Activated T-helper 1 cell treated with anti-CD3 and anti-CD28 coated beads, Interleukin-12 subunit alpha, Interleukin-12 subunit beta, Interleukin-2, Interleukin-4 antibody, amounts not matched to agents 30 ng/mL and 10 ng/mL and 1 ng/mL, durations not matched to agents 14 hours and 24 hours and 36 hours (primary cell): ENCODE measurements around the gene PAOX. TPM values are rescaled to one million over a fixed set of nuclear protein-coding genes. Genes with fewer than 3 reads are reported as not detected.
"Not testable (repeated sequence)": the region's sequence is repeated elsewhere in the genome, so short reads cannot be mapped to it uniquely, and the experiment has no call there.

Experiments
- DNase-seq: peaks from one replicate; pipeline ENCODE4 v3.0.0; 2021; ENCODE audit warnings: low spot score
- H3K27ac Mint-ChIP-seq: one replicate; pipeline ENCODE4 v1.8.0; 2021; ENCODE audit warnings: mild to moderate bottlenecking, mixed read lengths
- H3K27me3 Mint-ChIP-seq: one replicate; pipeline ENCODE4 v1.8.0; 2022; ENCODE audit warnings: mild to moderate bottlenecking, moderate library complexity, mixed read lengths; ENCODE audit not compliant: insufficient read depth
- H3K36me3 Mint-ChIP-seq: one replicate; pipeline ENCODE4 v1.8.0; 2021; ENCODE audit warnings: low read depth, mixed read lengths
- H3K4me1 Mint-ChIP-seq: one replicate; pipeline ENCODE4 v1.8.0; 2021; ENCODE audit warnings: low read depth, mixed read lengths
- H3K4me3 Mint-ChIP-seq: one replicate; pipeline ENCODE4 v1.8.0; 2021; ENCODE audit warnings: mild to moderate bottlenecking, moderate library complexity, mixed read lengths
- H3K9me3 Mint-ChIP-seq: one replicate; pipeline ENCODE4 v1.8.0; 2021; ENCODE audit warnings: mixed read lengths
- intact Hi-C: fragments of 100-400 bp; cut with micrococcal nuclease; formaldehyde crosslinking; loops from one replicate; pipeline ENCODE4 v1.15.1; 2024
- total RNA-seq: library from RNA; stranded (reverse); gene quantifications from 2 replicates; pipeline ENCODE4 v1.2.3, GENCODE V29; 2022

Gene PAOX
- total RNA-seq, 1 donor from 2014 or later: 7.5 TPM

DNA sequence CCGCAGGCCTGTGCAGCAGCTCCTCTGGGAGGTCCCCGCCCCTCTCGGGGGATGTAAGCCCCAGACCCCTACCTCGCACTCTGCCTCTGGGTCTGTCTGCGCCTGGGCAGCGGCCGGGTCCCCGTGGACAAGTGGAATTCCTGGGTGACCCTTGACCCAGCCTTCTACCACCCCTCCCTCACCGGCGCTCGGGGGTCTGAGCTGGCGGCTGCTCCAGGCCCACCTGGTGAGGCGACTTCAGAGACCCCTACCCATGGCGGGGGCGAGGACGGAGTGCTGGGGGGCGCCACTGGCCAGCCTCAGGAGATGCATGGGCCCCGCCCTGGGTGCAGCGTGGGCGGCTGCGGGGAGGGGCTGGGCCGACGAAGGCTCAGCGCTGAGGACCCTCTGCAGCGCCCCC, 53.7 kb downstream of the PAOX start:
- peaks cover 16% of the 10 kb centered on the region for H3K27me3 Mint-ChIP-seq
- H3K9me3 Mint-ChIP-seq, DNase-seq, H3K4me1 Mint-ChIP-seq, H3K36me3 Mint-ChIP-seq, H3K4me3 Mint-ChIP-seq, H3K27ac Mint-ChIP-seq, intact Hi-C loops: not testable (repeated sequence)

DNA sequence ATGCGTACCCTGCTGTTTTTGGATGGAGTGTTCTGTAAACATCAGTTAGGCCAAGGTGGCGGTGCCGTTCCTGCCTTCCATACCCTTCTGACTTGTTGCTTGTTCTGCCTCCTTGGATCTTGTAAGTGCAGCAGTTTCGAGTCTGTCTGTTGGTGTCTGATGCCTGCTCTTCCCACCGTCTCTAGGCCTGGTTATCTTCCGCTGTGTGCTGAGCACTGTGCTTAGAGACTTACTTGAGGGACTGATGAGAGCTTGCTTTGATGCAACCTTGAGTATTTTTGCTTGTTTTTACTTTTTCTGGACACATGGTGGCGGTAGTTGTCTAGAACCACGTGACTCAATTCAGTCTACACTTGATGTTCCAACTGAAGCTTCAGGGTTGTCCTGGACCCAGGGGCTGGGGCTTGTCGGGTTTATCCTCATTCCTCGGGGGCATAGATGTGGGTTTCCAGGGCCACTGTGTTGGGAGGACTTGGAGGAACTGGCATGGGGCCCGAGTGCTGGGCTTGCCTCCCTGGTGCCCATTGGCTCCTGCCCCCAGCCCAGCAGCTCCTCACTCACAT, 59.7 kb downstream of the PAOX start:
- H3K4me3 Mint-ChIP-seq: no peak overlapping the region
- H3K4me1 Mint-ChIP-seq: peaks cover 6% of the 10 kb centered on the region
- peaks cover 11% of the 10 kb centered on the region for H3K27me3 Mint-ChIP-seq
- no peak overlapping the region for H3K27ac Mint-ChIP-seq
- no peaks in the 10 kb centered on the region for H3K9me3 Mint-ChIP-seq
- DNase-seq: no peak
- no peaks in the 10 kb centered on the region for H3K36me3 Mint-ChIP-seq
- intact Hi-C loops: no loop called here

DNA sequence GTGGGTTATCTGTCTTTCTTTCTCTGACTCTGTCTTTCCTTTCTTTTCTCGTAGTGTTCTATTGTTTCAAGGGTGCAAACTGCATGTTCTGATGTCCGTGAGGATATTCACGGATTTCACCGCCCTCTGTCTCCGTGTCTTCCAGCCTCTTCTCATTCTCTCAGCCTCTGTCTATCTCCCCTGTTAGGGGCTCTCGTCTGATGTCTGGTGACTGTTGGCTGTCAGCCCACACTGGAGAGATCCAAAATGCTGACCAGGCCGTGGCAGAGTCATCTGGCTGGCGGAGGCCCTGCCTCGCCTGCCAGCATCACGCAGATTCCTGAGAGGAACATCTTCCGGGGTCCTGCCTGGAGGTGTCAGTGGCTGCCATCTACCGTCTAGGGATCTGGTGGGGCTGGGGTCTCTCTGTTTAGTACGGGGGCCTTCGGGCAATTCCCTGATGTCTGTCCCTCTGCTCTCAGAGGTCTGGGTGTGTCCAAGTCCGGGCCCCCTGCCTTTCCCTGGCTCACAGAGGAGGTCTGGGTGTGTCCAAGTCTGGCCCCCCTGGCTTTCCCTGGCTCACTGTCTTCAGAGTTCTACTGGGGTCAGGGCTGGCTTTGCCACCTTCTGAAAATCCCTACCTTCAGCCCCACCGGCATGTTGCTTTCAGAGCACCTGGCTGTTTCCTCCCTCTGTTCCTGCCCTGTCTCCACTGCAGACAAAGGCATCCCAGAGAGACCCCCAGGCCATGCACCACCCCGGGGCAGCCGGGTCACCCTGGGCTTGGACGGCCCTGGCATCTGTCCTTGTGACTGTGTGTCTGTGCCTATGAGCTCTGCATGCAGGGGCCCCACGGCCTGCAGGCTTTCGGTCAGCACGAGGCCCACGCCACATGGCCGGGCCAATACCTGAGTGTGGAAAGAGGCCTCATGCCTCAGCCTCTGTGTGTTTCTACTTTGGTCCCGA, 60.7 kb downstream of the PAOX start:
- no peak for DNase-seq
- peaks cover 6% of the 10 kb centered on the region for H3K4me1 Mint-ChIP-seq
- no peak overlapping the region for H3K4me3 Mint-ChIP-seq
- no peaks in the 10 kb centered on the region for H3K9me3 Mint-ChIP-seq
- intact Hi-C loops: no loop called here
- H3K36me3 Mint-ChIP-seq: no peaks in the 10 kb centered on the region
- H3K27me3 Mint-ChIP-seq: peaks cover 11% of the 10 kb centered on the region
- no peak overlapping the region for H3K27ac Mint-ChIP-seq

DNA sequence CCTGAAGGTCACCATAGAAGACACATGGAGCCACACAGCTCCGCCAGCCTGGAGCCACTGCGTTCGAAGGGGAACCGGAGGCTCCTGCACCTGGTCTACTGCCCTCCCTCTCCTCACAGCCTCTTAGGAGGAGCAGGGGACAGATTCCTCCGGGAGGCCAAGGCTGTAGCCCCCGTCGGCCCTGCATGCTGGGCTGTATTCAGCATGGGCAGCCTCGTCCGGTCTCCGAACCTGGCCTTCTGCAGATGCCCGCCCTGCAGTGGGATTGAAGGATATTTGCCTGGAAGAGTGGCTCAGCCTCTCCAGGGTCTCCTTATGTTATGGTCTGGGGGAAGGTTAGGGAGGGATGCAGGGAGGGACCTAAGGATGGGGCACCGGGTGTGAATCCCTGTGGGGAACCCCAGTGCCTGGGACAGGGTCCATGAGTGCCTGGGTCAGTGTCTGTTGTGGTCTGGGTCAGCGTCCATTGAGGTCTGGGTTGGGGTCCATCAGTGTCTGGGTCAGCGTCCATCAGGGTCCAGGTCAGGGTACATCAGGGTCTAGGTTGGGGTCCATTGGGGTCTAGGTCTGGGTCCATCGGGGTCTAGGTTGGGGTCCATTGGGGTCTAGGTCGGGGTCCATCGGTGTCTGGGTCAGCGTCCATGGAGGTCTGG, 61.7 kb downstream of the PAOX start:
- H3K4me3 Mint-ChIP-seq: no peak overlapping the region
- no peak for DNase-seq
- H3K27me3 Mint-ChIP-seq: peaks cover 7% of the 10 kb centered on the region
- peaks cover 6% of the 10 kb centered on the region for H3K4me1 Mint-ChIP-seq
- H3K36me3 Mint-ChIP-seq: no peaks in the 10 kb centered on the region
- H3K27ac Mint-ChIP-seq: no peak overlapping the region
- peaks cover 9% of the 10 kb centered on the region for H3K9me3 Mint-ChIP-seq
- intact Hi-C loops: no loop called here

Other genes starting within 250 kb of the PAOX start
- gene KNDC1, start 219.0 kb upstream of the PAOX start, total RNA-seq: 0.22 and 0.54 TPM in 2 replicates
- 0.17 TPM in 1 of 2 replicates, not detected in the other for gene UTF1, start 149.0 kb upstream of the PAOX start, total RNA-seq
- gene VENTX, start 141.4 kb upstream of the PAOX start, total RNA-seq: not detected in 2 replicates
- gene ADAM8, start 102.4 kb upstream of the PAOX start, total RNA-seq: 133 and 138 TPM in 2 replicates
- 57.6 and 65.0 TPM in 2 replicates for gene TUBGCP2, start 70.4 kb upstream of the PAOX start, total RNA-seq
- 69.6 and 76.3 TPM in 2 replicates for gene ZNF511, start 70.3 kb upstream of the PAOX start, total RNA-seq
- gene CALY, start 42.4 kb upstream of the PAOX start, total RNA-seq: not detected in 2 replicates
- not detected in 2 replicates for gene PRAP1, start 31.9 kb upstream of the PAOX start, total RNA-seq
- 45.4 and 51.8 TPM in 2 replicates for gene FUOM, start 21.2 kb upstream of the PAOX start, total RNA-seq
- gene ECHS1, start 5.9 kb upstream of the PAOX start, total RNA-seq: 69.3 and 69.6 TPM in 2 replicates
- 64.9 and 67.9 TPM in 2 replicates for gene MTG1, start 14.9 kb downstream of the PAOX start, total RNA-seq
- not detected in 2 replicates for gene SPRN, start 45.4 kb downstream of the PAOX start, total RNA-seq
- 1.2 and 1.5 TPM in 2 replicates for gene SCART1, start 74.7 kb downstream of the PAOX start, total RNA-seq
- gene CYP2E1, start 148.1 kb downstream of the PAOX start, total RNA-seq: 0.52 TPM in 1 of 2 replicates, not detected in the other
- 0.24 and 0.34 TPM in 2 replicates for gene SYCE1, start 186.3 kb downstream of the PAOX start, total RNA-seq
- 0.20 and 0.21 TPM in 2 replicates for gene FRG2B, start 247.5 kb downstream of the PAOX start, total RNA-seq